Measurements from ENCODE around the gene IRAK1.

DNA sequence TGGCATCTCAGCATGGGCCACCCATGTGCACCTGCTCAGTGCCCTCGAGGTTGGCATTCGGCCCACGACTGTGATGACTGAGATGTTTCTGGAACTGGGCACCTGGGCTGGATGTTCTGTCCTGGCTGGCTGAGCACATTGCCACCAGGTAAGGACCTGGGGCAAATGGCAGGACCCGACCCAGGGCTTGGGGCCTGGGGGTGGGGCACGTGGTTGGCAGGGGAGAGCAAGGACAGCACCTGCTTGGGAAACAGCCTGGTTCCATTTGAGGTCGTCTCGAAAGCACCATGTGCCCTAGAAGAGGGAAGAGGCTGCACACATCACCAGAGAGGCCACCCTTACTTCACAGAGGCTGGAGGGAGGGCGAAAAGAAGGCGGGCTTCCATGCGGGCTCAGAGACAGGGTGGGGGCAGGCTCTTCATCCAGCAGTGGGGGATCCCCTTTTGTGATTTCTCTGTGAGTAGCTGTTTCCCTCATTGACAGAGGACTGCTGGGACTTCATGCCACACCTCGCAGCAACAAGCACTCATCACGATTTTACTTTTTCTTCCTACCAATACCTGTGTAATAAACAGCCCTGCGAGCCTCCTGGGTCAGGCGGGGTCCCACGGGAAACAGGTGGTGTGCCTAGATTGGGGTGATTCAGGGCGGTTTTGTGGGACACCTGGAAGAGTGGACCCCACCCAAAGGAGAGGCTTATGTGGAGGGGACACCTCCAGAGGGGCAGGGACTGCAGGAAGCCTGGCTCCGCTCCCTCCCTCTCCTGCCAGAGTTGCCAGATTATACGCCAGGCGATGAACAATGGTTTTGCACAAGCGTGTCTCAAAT lies 35.1 kb downstream of the IRAK1 start:
- TF ChIP-seq SUZ12 (IDR thresholded peaks at IDR 0.05; ENCODE audit: low read length) (no peak), RXRA (IDR thresholded peaks at IDR 0.05; ENCODE audit: insufficient read depth, low read depth, low read length) (no peak), EZH2 (IDR thresholded peaks at IDR 0.05; ENCODE audit: low read depth, low read length, severe bottlenecking) (no peak), GABPA (IDR thresholded peaks at IDR 0.05; ENCODE audit: borderline replicate concordance, insufficient read depth, low read length) (no peak), KDM5A (IDR thresholded peaks at IDR 0.05; ENCODE audit: low read length) (no peak), CHD1 (IDR thresholded peaks at IDR 0.05; ENCODE audit: low read depth, low read length) (no peak), CREB1 (IDR thresholded peaks at IDR 0.05) (no peak)
- TF ChIP-seq, protein P1, sequence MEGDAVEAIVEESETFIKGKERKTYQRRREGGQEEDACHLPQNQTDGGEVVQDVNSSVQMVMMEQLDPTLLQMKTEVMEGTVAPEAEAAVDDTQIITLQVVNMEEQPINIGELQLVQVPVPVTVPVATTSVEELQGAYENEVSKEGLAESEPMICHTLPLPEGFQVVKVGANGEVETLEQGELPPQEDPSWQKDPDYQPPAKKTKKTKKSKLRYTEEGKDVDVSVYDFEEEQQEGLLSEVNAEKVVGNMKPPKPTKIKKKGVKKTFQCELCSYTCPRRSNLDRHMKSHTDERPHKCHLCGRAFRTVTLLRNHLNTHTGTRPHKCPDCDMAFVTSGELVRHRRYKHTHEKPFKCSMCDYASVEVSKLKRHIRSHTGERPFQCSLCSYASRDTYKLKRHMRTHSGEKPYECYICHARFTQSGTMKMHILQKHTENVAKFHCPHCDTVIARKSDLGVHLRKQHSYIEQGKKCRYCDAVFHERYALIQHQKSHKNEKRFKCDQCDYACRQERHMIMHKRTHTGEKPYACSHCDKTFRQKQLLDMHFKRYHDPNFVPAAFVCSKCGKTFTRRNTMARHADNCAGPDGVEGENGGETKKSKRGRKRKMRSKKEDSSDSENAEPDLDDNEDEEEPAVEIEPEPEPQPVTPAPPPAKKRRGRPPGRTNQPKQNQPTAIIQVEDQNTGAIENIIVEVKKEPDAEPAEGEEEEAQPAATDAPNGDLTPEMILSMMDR (IDR thresholded peaks at IDR 0.05; ENCODE audit: control extremely low read depth in 1 of 3, insufficient read depth in 1 of 3, low read depth in 1 of 3, low read length in 3 of 3), result no peak
- TF ChIP-seq, protein P2, sequence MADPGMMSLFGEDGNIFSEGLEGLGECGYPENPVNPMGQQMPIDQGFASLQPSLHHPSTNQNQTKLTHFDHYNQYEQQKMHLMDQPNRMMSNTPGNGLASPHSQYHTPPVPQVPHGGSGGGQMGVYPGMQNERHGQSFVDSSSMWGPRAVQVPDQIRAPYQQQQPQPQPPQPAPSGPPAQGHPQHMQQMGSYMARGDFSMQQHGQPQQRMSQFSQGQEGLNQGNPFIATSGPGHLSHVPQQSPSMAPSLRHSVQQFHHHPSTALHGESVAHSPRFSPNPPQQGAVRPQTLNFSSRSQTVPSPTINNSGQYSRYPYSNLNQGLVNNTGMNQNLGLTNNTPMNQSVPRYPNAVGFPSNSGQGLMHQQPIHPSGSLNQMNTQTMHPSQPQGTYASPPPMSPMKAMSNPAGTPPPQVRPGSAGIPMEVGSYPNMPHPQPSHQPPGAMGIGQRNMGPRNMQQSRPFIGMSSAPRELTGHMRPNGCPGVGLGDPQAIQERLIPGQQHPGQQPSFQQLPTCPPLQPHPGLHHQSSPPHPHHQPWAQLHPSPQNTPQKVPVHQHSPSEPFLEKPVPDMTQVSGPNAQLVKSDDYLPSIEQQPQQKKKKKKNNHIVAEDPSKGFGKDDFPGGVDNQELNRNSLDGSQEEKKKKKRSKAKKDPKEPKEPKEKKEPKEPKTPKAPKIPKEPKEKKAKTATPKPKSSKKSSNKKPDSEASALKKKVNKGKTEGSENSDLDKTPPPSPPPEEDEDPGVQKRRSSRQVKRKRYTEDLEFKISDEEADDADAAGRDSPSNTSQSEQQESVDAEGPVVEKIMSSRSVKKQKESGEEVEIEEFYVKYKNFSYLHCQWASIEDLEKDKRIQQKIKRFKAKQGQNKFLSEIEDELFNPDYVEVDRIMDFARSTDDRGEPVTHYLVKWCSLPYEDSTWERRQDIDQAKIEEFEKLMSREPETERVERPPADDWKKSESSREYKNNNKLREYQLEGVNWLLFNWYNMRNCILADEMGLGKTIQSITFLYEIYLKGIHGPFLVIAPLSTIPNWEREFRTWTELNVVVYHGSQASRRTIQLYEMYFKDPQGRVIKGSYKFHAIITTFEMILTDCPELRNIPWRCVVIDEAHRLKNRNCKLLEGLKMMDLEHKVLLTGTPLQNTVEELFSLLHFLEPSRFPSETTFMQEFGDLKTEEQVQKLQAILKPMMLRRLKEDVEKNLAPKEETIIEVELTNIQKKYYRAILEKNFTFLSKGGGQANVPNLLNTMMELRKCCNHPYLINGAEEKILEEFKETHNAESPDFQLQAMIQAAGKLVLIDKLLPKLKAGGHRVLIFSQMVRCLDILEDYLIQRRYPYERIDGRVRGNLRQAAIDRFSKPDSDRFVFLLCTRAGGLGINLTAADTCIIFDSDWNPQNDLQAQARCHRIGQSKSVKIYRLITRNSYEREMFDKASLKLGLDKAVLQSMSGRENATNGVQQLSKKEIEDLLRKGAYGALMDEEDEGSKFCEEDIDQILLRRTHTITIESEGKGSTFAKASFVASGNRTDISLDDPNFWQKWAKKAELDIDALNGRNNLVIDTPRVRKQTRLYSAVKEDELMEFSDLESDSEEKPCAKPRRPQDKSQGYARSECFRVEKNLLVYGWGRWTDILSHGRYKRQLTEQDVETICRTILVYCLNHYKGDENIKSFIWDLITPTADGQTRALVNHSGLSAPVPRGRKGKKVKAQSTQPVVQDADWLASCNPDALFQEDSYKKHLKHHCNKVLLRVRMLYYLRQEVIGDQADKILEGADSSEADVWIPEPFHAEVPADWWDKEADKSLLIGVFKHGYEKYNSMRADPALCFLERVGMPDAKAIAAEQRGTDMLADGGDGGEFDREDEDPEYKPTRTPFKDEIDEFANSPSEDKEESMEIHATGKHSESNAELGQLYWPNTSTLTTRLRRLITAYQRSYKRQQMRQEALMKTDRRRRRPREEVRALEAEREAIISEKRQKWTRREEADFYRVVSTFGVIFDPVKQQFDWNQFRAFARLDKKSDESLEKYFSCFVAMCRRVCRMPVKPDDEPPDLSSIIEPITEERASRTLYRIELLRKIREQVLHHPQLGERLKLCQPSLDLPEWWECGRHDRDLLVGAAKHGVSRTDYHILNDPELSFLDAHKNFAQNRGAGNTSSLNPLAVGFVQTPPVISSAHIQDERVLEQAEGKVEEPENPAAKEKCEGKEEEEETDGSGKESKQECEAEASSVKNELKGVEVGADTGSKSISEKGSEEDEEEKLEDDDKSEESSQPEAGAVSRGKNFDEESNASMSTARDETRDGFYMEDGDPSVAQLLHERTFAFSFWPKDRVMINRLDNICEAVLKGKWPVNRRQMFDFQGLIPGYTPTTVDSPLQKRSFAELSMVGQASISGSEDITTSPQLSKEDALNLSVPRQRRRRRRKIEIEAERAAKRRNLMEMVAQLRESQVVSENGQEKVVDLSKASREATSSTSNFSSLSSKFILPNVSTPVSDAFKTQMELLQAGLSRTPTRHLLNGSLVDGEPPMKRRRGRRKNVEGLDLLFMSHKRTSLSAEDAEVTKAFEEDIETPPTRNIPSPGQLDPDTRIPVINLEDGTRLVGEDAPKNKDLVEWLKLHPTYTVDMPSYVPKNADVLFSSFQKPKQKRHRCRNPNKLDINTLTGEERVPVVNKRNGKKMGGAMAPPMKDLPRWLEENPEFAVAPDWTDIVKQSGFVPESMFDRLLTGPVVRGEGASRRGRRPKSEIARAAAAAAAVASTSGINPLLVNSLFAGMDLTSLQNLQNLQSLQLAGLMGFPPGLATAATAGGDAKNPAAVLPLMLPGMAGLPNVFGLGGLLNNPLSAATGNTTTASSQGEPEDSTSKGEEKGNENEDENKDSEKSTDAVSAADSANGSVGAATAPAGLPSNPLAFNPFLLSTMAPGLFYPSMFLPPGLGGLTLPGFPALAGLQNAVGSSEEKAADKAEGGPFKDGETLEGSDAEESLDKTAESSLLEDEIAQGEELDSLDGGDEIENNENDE (IDR thresholded peaks at IDR 0.05; ENCODE audit: insufficient replicate concordance, low read length), result no peak
